Measurements from ENCODE around the gene TMEM178B.
A peak's percentile ranks its signal among the peaks of the same experiment; 100 is the strongest.

The TMEM178B gene

GRCh38 chr7:141227454-141227853 lies 153.6 kb downstream of the TMEM178B start:
- no peak for DNase-seq (ENCODE audit: low read depth)
- no peak for TF ChIP-seq CTCF (conservative IDR thresholded peaks at IDR 0.05; ENCODE audit: control insufficient read depth, insufficient read depth, low read depth, low read length)
- no peak overlapping the region for H3K4me3 ChIP-seq (ENCODE audit: control insufficient read depth, low read depth, low read length)

- no peak for DNase-seq (ENCODE audit: low read depth)
- no peak for TF ChIP-seq CTCF (conservative IDR thresholded peaks at IDR 0.05; ENCODE audit: control insufficient read depth, insufficient read depth, low read depth, low read length)
- no peak overlapping the region for H3K4me3 ChIP-seq (ENCODE audit: control insufficient read depth, low read depth, low read length)
Observed at GRCh38 chr7:141228482-141228881, 154.6 kb downstream of the TMEM178B start.

- peak; percentile 41 for DNase-seq (ENCODE audit: low read depth)
- H3K4me3 ChIP-seq (ENCODE audit: control insufficient read depth, low read depth, low read length), result no peak overlapping the region
- TF ChIP-seq CTCF (conservative IDR thresholded peaks at IDR 0.05; ENCODE audit: control insufficient read depth, insufficient read depth, low read depth, low read length), result peak; percentile 28
Observed at GRCh38 chr7:141231018-141231792, 157.3 kb downstream of the TMEM178B start.

- H3K4me3 ChIP-seq (ENCODE audit: control insufficient read depth, low read depth, low read length), result no peak overlapping the region
- no peak for DNase-seq (ENCODE audit: low read depth)
- no peak for TF ChIP-seq CTCF (conservative IDR thresholded peaks at IDR 0.05; ENCODE audit: control insufficient read depth, insufficient read depth, low read depth, low read length)
Observed at GRCh38 chr7:141232286-141233051, 158.6 kb downstream of the TMEM178B start.

- no peak for TF ChIP-seq CTCF (conservative IDR thresholded peaks at IDR 0.05; ENCODE audit: control insufficient read depth, insufficient read depth, low read depth, low read length)
- no peak overlapping the region for H3K4me3 ChIP-seq (ENCODE audit: control insufficient read depth, low read depth, low read length)
- no peak for DNase-seq (ENCODE audit: low read depth)
Observed at GRCh38 chr7:141234335-141235105, 160.7 kb downstream of the TMEM178B start.

GRCh38 chr7:141235656-141236055 lies 161.8 kb downstream of the TMEM178B start:
- no peak for DNase-seq (ENCODE audit: low read depth)
- no peak for TF ChIP-seq CTCF (conservative IDR thresholded peaks at IDR 0.05; ENCODE audit: control insufficient read depth, insufficient read depth, low read depth, low read length)
- no peak overlapping the region for H3K4me3 ChIP-seq (ENCODE audit: control insufficient read depth, low read depth, low read length)
